SKM-1 (cell line): ENCODE measurements around the gene MS4A1.
"Not testable (repeated sequence)": the region's sequence is repeated elsewhere in the genome, so short reads cannot be mapped to it uniquely, and the experiment has no call there.

Source experiments
- DNase-seq: peaks from one replicate; lab custom pipeline; 2025; ENCODE audit not compliant: unreplicated experiment; lab: John Stamatoyannopoulos, UW

MS4A1 gene

GRCh38 chr11:60455531-60456042 is at the start of gene MS4A1:
Gene MS4A1, plus strand, starts transcription at chr11:60455847. Its CDS starts 6,528 bp downstream, at chr11:60462375.
- DNase-seq, result no peak

GRCh38 chr11:60420015-60420414 is 35.6 kb upstream of the MS4A1 start:
- no peak for DNase-seq

DNA sequence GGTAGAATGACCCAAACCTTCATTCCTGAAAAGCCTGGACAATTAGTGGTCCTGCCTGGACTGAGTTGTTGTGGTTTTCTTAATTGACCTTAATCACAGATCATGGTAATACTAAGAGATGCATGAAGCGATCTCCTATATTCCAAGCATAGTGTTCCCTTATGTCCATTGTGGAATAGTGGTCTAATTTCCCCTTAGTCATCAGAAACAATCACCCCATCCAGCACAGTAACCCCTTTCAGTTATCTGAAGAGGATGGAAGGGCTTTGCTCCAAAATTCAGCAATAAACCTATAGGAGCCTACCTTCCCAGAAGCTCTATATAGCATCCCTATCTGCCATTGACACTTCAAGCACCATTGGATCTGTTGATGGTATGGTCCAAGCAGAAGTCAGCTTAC is 33.0 kb upstream of the MS4A1 start:
- no peak for DNase-seq

- no peak for DNase-seq
These were observed 27.1 kb upstream of the MS4A1 start for GRCh38 chr11:60428517-60428916.

- DNase-seq, result no peak
These were observed 26.4 kb upstream of the MS4A1 start, which contains the start of gene MS4A5 for GRCh38 chr11:60429272-60429671. Gene MS4A5, plus strand, starts transcription at chr11:60429572. Its CDS starts 103 bp downstream, at chr11:60429675.

GRCh38 chr11:60431251-60431650 is 24.4 kb upstream of the MS4A1 start:
- no peak for DNase-seq

GRCh38 chr11:60433401-60433800 is 22.2 kb upstream of the MS4A1 start:
- no peak for DNase-seq

- no peak for DNase-seq
These were observed 8.6 kb upstream of the MS4A1 start for GRCh38 chr11:60447070-60447469.

- DNase-seq, result no peak
These were observed 7.8 kb upstream of the MS4A1 start for GRCh38 chr11:60447846-60448245.

DNA sequence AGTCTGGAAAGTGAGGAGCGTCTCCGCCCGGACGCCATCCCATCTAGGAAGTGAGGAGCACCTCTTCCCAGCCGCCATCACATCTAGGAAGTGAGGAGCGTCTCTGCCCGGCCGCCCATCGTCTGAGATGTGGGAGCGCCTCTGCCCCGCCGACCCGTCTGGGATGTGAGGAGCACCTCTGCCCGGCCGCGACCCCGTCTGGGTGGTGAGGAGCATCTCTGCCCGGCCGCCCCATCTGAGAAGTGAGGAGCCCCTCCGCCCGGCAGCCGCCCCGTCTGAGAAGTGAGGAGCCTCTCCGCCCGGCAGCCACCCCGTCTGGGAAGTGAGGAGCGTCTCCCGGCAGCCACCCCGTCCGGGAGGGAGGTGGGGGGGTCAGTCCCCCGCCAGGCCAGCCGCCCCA is 4.5 kb upstream of the MS4A1 start:
- not testable (repeated sequence) for DNase-seq

GRCh38 chr11:60454212-60454611 is 1.4 kb upstream of the MS4A1 start:
- DNase-seq, result no peak

GRCh38 chr11:60457576-60457975 is 1.9 kb downstream of the MS4A1 start:
- no peak for DNase-seq

GRCh38 chr11:60459345-60459744 is 3.7 kb downstream of the MS4A1 start:
- DNase-seq, result no peak

GRCh38 chr11:60468829-60469228 is 13.2 kb downstream of the MS4A1 start:
- no peak for DNase-seq

- no peak for DNase-seq
These were observed 14.1 kb downstream of the MS4A1 start for GRCh38 chr11:60469723-60470122.

- no peak for DNase-seq
These were observed 21.4 kb downstream of the MS4A1 start for GRCh38 chr11:60477035-60477445.

DNA sequence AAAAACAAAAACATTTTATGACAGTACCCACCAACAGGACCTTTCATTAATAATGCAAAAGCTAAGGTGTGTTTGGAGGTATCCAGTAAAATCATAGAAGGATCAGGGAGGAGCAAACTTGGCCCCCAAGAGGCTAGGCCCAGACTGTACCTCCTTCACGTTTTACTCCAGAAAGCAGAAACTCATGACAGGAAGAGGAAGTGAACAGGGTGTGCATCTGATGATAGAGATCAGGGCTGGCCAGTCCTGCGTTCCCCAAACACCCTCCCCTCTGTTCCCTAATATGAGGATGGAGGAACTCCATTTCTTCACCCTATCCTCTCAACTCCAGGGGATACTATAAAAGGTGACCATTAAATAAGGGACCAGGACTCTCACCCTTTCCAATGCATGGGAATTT is 26.7 kb downstream of the MS4A1 start:
- peak; percentile 57 for DNase-seq

GRCh38 chr11:60485987-60486386 is 30.3 kb downstream of the MS4A1 start:
- DNase-seq, result no peak

DNA sequence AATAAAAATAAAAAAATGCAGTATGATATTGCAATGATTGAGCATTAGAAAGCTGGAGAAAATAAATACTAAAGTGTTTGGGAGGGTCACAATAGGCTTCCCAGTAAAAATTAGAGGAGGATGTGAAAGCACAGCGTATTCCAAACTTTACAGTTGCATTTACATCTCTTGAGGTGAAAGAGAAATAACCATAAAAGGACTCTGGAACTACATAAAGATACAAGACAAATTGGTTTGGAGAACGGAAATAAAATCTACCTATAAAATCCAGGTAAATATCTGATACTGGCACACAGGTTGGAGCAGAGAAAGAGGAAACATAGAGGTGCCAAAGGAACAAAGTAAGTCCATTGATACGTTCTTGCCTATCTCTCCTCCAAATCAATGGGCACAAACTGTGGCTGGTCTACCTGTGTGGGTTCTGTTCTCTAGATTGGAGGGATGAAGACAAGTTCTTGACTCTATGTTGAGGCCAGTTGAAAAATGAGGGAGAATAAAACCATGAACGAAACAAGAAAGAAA is 36.9 kb downstream of the MS4A1 start, which contains the start of gene MS4A12:
MS4A12 (plus strand) TSS at position 291 of the 522 bp plus-strand sequence. CDS start 4,541 bp downstream, outside the sequence.
- DNase-seq, result no peak

- no peak for DNase-seq
These were observed 37.8 kb downstream of the MS4A1 start for GRCh38 chr11:60493454-60493853.

DNA sequence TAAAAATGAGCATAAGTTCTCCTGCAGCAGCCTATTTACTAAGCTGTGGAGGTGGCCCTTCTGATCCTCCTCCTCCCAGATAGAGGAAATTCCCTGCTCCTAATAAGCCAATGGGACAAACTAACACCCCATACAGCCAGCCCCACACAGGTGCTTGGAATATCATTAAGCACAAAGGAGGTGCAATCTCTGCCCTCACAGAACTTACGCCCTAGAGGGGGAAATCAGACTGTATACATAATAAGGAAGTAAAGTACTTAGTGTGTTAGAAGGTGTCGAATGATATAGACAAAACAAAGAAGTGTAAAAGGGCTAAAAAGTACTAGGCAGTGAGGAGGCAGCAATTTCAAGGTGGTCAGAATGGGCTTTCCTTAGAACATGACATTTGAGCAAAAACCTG is 42.8 kb downstream of the MS4A1 start:
- no peak for DNase-seq

DNA sequence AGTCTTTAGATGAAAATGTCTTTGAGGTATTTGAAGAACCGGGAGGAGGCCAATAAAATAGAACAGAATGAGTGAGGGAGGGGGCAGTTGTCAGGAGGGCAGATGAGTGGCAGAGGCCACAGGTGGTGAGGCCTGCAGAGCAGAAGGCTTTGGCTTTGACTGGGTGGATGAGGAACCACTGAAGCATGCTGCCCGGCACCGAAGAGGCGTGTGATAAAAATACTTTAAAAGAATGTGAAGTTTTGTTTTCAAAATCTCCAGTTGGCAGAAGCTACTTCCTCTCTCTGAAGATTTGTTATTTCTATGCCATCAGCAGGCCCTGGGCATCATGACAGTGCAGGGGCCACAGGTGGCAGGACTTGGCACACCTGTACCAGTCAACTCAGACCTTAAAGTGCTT is 43.2 kb downstream of the MS4A1 start:
- no peak for DNase-seq

DNA sequence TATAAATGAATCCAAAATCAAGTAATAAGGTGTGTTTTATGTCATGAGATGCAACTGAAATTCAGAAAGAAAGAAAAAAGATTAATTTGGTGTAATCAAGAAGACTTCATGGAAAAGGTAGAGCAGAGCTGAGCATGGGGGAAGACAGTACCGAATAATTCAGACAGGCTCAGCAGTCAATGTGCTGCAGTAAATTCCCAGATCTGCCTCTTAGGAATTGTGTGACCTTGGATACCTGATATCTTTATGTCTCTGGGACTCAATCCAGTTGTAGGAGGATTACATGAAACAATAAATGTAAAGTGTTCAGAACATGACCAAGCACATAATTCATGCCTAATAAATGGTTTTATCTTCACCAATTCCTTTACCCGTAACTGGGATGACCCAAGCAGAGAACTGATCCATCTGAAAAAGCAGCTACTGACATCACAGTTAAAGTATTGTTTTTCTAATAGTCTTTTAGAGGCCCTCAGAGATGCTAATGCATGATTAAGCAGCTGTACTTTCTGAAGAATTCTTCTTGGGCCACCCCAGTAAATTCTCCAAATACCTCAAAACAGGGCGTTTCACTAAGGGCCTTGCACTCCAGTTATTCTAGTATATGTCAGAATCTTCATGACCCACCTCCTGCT is 44.7 kb downstream of the MS4A1 start:
- DNase-seq, result no peak
